DOHH2 (cell line): ENCODE results near the gene PTGFR.

Experiments
- CTCF ChIP-seq: fragments of 200-600 bp; sonication (generic); IDR thresholded peaks from one replicate; pipeline ENCODE4 v1.5.1; 2014; ENCODE audit warnings: antibody characterized with exemption, mild to moderate bottlenecking, low read depth, low read length; ENCODE audit not compliant: poor library complexity, severe bottlenecking
- EZH2phosphoT487 ChIP-seq: fragments of 200-600 bp; sonication (generic); IDR thresholded peaks from 2 replicates; pipeline ENCODE4 v1.6.1; 2017; ENCODE audit warnings: borderline replicate concordance, mild to moderate bottlenecking, antibody characterized with exemption, low read length, moderate library complexity, mixed read lengths

GRCh38 chr1:78500529-78500928 is 9.8 kb downstream of the PTGFR start:
- TF ChIP-seq EZH2phosphoT487 (no peak), CTCF (no peak)
